ENCODE results near the gene KASH5. TPM values are rescaled to one million over a fixed set of nuclear protein-coding genes. Genes with fewer than 3 reads are reported as not detected.

KASH5 gene
- total RNA-seq, 2 experiments from 2014 or later = 0.95 TPM; not detected in 1

GRCh38 chr19:49340865-49341718 is 47.0 kb upstream of the KASH5 start:
- Mint-ChIP-seq H3K27ac (no peak overlapping the region), H3K36me3 (ENCODE audit: low read depth) (peaks cover 31% of the 10 kb centered on the region), H3K27me3 (no peaks in the 10 kb centered on the region), H3K4me1 (ENCODE audit: low read depth) (peaks cover 42% of the 10 kb centered on the region), H3K9me3 (no peaks in the 10 kb centered on the region), H3K4me3 (no peak overlapping the region)
- no peak for TF ChIP-seq CTCF (IDR thresholded peaks at IDR 0.05)
- no peak for ATAC-seq
- ChIA-PET POLR2A (interaction anchor here (0.7 to 2.5 kb wide), 3 partner anchors 8 to 131 kb away, joined by 3 to 6 read pairs (median 4); partner anchors contain the start of gene SLC6A16), CTCF (no interaction called here)
- intact Hi-C loops (cut with micrococcal nuclease) = no loop called here
- no peak for DNase-seq

- DNase-seq (no peak), ATAC-seq (no peak)
- Mint-ChIP-seq H3K27me3 (no peaks in the 10 kb centered on the region), H3K36me3 (ENCODE audit: low read depth) (peaks cover 24% of the 10 kb centered on the region), H3K4me1 (ENCODE audit: low read depth) (peaks cover 32% of the 10 kb centered on the region), H3K9me3 (no peaks in the 10 kb centered on the region), H3K27ac (peak overlapping the region; percentile 11), H3K4me3 (no peak overlapping the region)
- POLR2A ChIA-PET = interaction anchor here (0.5 to 2.5 kb wide), 2 partner anchors 9 to 128 kb away, joined by 3 to 6 read pairs; no protein-coding TSS in a partner anchor
- intact Hi-C loops (cut with micrococcal nuclease) = no loop called here
- CTCF ChIA-PET = no interaction called here
- no peak for TF ChIP-seq CTCF (IDR thresholded peaks at IDR 0.05)
Observed at GRCh38 chr19:49342291-49342721, 45.7 kb upstream of the KASH5 start.

DNA sequence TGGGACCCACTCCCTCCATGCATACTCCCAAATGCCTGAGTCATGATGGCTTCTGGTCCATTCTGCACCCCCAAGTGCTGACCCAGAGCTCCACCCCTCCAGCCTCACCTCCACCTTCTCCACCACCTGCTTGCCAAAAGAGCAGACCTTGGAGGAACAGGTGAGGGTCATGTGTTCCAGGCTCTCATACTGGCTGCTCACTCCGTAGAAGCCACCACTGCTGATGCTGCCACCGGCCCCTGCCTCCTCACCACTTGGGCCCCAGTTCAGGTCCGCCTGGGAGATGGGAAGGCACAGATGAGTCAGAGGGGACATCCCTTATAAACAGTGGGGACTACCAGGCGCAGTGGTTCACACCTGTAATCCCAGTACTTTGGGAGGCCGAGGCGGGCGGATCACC is 44.9 kb upstream of the KASH5 start:
- intact Hi-C loops (cut with micrococcal nuclease) = no loop called here
- DNase-seq (no peak), ATAC-seq (no peak)
- no peak for TF ChIP-seq CTCF (IDR thresholded peaks at IDR 0.05)
- Mint-ChIP-seq H3K4me1 (ENCODE audit: low read depth) (peaks cover 27% of the 10 kb centered on the region), H3K4me3 (no peak overlapping the region), H3K36me3 (ENCODE audit: low read depth) (peaks cover 18% of the 10 kb centered on the region), H3K27me3 (no peaks in the 10 kb centered on the region), H3K27ac (peak overlapping the region; percentile 11), H3K9me3 (no peaks in the 10 kb centered on the region)
- ChIA-PET POLR2A (interaction anchor here (0.5 to 2.5 kb wide), 2 partner anchors 10 to 127 kb away, joined by 3 to 6 read pairs; no protein-coding TSS in a partner anchor), CTCF (no interaction called here)

DNA sequence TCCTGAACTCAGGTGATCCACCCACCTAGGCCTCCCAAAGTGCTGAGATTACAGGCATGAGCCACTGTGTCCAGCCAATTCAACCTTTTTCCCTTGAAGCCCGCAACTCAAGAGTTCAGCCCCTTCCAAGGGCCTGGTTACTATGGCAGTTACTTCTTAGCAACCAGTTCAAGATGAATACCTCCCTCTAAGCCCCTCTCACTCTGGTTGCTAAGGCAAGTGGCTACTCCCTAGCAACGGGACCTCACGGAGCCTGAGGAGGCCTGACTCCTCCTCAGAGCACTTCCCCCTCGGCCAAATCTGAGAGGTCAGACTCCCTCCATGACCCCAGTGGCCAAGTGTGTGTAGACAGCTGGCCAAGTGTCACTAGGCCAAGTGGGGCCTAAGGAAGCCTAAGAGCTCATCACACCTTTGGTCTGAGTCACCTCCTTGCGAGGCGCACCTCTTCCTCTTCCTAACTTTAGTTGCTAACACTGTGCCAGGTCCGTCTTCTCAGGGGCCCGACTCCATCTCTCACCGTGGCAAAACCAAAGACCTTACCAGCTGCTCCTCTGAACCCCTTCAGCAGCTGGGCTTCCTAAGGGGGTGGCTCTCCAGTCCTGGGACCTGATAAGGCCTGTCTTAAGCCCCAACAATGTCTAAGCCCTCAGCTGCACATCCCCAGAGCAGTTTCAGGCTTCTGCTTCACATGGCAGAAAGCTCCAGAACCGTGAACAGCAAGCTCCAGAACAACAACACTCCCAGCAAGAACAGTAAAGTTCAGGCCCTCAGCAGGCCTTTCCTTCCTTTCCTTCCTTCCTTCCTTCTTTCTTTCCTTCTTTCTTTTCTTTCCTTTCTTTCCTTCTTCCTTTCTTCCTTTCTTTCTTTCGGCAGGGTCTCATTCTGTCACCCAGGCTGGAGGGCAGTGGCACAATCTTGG is 43.3 kb upstream of the KASH5 start:
- Mint-ChIP-seq H3K4me3 (no peak overlapping the region), H3K27ac (no peak overlapping the region)

More for the DNA sequence above, 43.3 kb upstream of the KASH5 start:
- Mint-ChIP-seq H3K9me3 (no peaks in the 10 kb centered on the region), H3K27me3 (no peaks in the 10 kb centered on the region), H3K4me1 (ENCODE audit: low read depth) (peaks cover 19% of the 10 kb centered on the region), H3K36me3 (ENCODE audit: low read depth) (peaks cover 7% of the 10 kb centered on the region)
- no peak for TF ChIP-seq CTCF (IDR thresholded peaks at IDR 0.05)
- ATAC-seq (no peak), DNase-seq (no peak)
- POLR2A ChIA-PET = interaction anchor here (1.1 kb wide), 1 partner anchor 12 kb away, joined by 3 read pairs; no protein-coding TSS in a partner anchor
- intact Hi-C loops (cut with micrococcal nuclease) = no loop called here
- CTCF ChIA-PET = interaction anchor here (0.8 kb wide), 1 partner anchor 44 kb away, joined by 3 read pairs; no protein-coding TSS in a partner anchor

All from activated CD8-positive, alpha-beta T cell treated with anti-CD3 and anti-CD28 coated beads for 36 hours (primary cell).